Measurements from ENCODE around the gene CAP1. TPM values are rescaled to one million over a fixed set of nuclear protein-coding genes. Genes with fewer than 3 reads are reported as not detected.

The CAP1 gene
- total RNA-seq, 4 donors from 2014 or later, result 81.0 to 290 (median 238) TPM

DNA sequence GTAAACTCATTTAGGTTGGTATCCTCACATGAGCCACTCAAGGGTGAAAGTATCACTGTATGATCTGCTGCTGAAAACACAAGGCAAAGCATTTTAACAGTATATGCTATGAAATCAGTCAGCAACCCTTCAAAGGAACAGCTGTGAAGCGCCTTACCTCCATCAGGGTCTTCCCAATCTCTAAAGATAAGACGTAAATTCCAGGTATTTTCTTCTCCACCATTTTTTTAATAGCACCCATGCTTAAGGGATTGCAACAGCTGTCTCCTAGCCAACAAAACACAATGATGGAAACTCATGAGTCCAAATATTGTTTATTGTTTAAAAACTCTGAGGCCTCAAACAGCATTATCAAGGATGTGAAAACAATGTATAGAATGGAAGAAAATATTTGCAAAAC lies 51.7 kb downstream of the CAP1 start:
- 94 to 98% methylated on average over 2 of the region's 2 CpGs for WGBS, 2 donors (ENCODE audit: low coverage in 1 of 2)
- TF ChIP-seq POLR2A (IDR thresholded peaks at IDR 0.05) (no peak), EP300 (IDR thresholded peaks at IDR 0.05; ENCODE audit: low read depth) (no peak), POLR2AphosphoS5 (IDR thresholded peaks at IDR 0.05) (no peak)
- TF ChIP-seq, protein P1, sequence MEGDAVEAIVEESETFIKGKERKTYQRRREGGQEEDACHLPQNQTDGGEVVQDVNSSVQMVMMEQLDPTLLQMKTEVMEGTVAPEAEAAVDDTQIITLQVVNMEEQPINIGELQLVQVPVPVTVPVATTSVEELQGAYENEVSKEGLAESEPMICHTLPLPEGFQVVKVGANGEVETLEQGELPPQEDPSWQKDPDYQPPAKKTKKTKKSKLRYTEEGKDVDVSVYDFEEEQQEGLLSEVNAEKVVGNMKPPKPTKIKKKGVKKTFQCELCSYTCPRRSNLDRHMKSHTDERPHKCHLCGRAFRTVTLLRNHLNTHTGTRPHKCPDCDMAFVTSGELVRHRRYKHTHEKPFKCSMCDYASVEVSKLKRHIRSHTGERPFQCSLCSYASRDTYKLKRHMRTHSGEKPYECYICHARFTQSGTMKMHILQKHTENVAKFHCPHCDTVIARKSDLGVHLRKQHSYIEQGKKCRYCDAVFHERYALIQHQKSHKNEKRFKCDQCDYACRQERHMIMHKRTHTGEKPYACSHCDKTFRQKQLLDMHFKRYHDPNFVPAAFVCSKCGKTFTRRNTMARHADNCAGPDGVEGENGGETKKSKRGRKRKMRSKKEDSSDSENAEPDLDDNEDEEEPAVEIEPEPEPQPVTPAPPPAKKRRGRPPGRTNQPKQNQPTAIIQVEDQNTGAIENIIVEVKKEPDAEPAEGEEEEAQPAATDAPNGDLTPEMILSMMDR (IDR thresholded peaks at IDR 0.05), result no peak
- Histone ChIP-seq H3K27ac (no peak overlapping the region), H3K27me3 (no peaks in the 10 kb centered on the region), H3K9me3 (no peaks in the 10 kb centered on the region), H3K4me1 (peaks cover 0 to 16% (median 4%) of the 10 kb centered on the region in 4 donors), H3K36me3 (peaks cover 0 to 35% (median 10%) of the 10 kb centered on the region in 4 donors), H3K4me3 (no peak overlapping the region)
- in situ Hi-C loops (cut with MboI; ENCODE audit: low pct_ligation_motif_present in 1 of 4, low pct_unique_long_range_greater_than_20kb in 1 of 4, low sequenced_read_pairs in 3 of 4), result no loop called here
- no peak for DNase-seq
- intact Hi-C loops (cut with DNase I; ENCODE audit: low total_unique reads), result no loop called here

DNA sequence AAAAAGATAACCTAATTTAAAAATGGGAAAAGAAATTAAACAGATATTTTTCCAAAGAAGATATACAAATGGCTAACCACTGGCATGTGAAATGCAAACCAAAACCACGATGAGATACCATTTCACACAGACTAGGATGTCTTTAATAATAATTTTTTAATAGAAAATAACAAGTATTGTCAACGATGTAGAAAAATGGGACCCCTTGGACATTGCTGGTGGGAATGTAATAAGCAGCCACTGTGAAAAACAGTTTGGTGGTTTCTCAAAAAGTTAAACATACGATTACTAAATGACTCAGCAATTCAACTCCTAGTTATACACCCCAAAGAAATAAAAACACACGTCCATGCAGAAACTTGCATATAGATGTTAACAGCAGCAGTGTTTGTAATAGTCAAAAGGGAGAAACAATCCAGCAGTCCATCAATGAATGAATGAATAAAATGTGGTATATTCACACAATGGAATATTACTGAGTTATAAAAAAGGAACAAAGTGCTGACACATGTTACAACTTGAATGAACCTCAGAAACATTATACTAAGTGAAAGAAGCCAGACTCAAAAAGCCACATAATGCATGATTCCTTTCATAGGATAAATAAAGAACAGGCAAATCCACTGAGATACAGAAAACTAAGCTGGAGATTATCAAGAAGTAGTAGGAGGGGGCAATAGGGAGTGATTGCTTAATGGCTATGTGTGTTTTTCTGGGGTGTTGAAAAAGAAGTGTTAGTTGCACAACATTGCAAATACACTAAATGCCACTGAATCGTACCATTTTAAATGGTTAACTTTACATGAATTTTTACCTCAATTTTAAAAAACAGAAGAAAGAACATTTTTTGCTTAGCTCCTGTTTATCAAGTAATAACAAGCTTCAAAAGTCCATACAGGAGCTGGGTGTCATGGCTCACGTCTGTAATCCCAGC lies 52.4 kb downstream of the CAP1 start:
- H3K9me3 ChIP-seq, result no peaks in the 10 kb centered on the region
- in situ Hi-C loops (cut with MboI; ENCODE audit: low pct_ligation_motif_present in 1 of 4, low pct_unique_long_range_greater_than_20kb in 1 of 4, low sequenced_read_pairs in 3 of 4) (no loop called here), intact Hi-C loops (cut with DNase I; ENCODE audit: low total_unique reads) (no loop called here)
- peaks cover 0 to 21% (median 6%) of the 10 kb centered on the region in 4 donors for H3K4me1 ChIP-seq
- 66 to 74% methylated on average over 5 to 6 of the region's 6 CpGs for WGBS, 2 donors (ENCODE audit: low coverage in 1 of 2)
- DNase-seq, result no peak
- H3K27me3 ChIP-seq, result no peaks in the 10 kb centered on the region
- H3K27ac ChIP-seq, result no peak overlapping the region
- H3K4me3 ChIP-seq, result no peak overlapping the region
- peaks cover 0 to 28% (median 6%) of the 10 kb centered on the region in 4 donors for H3K36me3 ChIP-seq
- no peak for TF ChIP-seq POLR2A (IDR thresholded peaks at IDR 0.05)
- TF ChIP-seq POLR2AphosphoS5 (IDR thresholded peaks at IDR 0.05), result no peak
- no peak for TF ChIP-seq EP300 (IDR thresholded peaks at IDR 0.05; ENCODE audit: low read depth)
- TF ChIP-seq, protein P1 (IDR thresholded peaks at IDR 0.05), result no peak

DNA sequence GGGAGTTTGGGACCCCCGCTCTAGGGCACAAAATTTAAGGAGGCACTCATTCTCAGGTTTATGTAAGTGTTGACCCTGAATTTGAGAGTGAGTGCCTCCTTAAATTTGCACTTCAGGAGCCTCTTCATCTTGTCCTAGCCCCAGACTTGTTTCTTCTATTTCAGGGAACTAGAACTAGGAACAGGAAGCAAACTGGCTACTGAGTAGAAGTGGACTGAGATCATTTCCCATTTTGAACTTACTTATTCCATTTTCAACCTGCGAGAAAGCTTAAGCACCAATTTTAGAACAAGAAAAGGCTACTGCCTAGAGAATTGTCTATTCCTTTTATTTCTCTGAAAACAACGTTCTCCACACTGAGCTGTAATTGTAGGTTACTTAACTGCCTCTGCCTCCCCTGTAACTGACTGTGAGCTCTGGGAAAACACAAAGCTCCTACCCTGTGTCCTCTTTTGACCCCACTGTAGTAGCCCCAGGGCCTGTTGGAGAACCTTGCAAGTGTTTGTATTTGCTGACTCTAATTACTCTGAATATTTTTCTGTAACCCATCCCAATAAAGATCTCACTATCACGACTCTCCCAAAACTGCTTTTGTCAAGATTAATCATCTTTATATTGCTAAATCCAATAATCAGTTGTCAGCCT lies 54.1 kb downstream of the CAP1 start:
- Histone ChIP-seq H3K27me3 (no peaks in the 10 kb centered on the region), H3K27ac (peak overlapping the region in 1 of 4 donors; percentile 26), H3K4me1 (peaks cover 0 to 21% (median 6%) of the 10 kb centered on the region in 4 donors), H3K36me3 (peaks cover 0 to 22% (median 4%) of the 10 kb centered on the region in 4 donors), H3K4me3 (no peak overlapping the region), H3K9me3 (no peaks in the 10 kb centered on the region)
- TF ChIP-seq, protein P1 (IDR thresholded peaks at IDR 0.05), result no peak
- TF ChIP-seq EP300 (IDR thresholded peaks at IDR 0.05; ENCODE audit: low read depth) (no peak), POLR2A (IDR thresholded peaks at IDR 0.05) (no peak), POLR2AphosphoS5 (IDR thresholded peaks at IDR 0.05) (no peak)
- in situ Hi-C loops (cut with MboI; ENCODE audit: low pct_ligation_motif_present in 1 of 4, low pct_unique_long_range_greater_than_20kb in 1 of 4, low sequenced_read_pairs in 3 of 4) (no loop called here), intact Hi-C loops (cut with DNase I; ENCODE audit: low total_unique reads) (no loop called here)
- WGBS, 2 donors (ENCODE audit: low coverage in 1 of 2), result 53 to 65% methylated on average over 2 to 4 of the region's 4 CpGs
- no peak for DNase-seq

DNA sequence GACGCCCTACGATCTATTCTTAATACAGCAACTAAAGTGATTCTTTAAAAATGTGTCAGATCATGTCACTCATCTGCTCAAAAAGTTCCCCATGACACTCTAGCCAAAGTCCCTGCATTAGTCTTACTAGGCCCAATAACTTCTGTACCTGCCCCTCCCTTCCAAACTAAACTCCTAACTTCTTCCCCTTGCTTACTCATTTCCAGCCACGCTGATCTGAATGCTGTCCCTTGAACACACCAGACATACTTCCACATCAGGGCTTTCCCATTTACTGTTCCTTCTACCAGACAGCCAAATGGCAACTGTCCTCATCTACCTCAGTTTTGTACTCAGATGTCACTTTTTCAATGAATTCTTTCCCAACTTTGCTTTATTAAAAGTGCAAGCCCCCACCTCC lies 55.3 kb downstream of the CAP1 start:
- TF ChIP-seq, protein P1 (IDR thresholded peaks at IDR 0.05), result no peak
- TF ChIP-seq POLR2A (IDR thresholded peaks at IDR 0.05) (no peak), POLR2AphosphoS5 (IDR thresholded peaks at IDR 0.05) (no peak), EP300 (IDR thresholded peaks at IDR 0.05; ENCODE audit: low read depth) (no peak)
- no peaks in the 10 kb centered on the region for H3K9me3 ChIP-seq
- no peaks in the 10 kb centered on the region for H3K27me3 ChIP-seq
- H3K36me3 ChIP-seq, result peaks cover 0 to 15% (median 3%) of the 10 kb centered on the region in 4 donors
- intact Hi-C loops (cut with DNase I; ENCODE audit: low total_unique reads) (no loop called here), in situ Hi-C loops (cut with MboI; ENCODE audit: low pct_ligation_motif_present in 1 of 4, low pct_unique_long_range_greater_than_20kb in 1 of 4, low sequenced_read_pairs in 3 of 4) (no loop called here)
- H3K4me1 ChIP-seq, result peaks cover 0 to 21% (median 6%) of the 10 kb centered on the region in 4 donors
- H3K27ac ChIP-seq, result no peak overlapping the region
- no peak for DNase-seq
- 85 to 100% methylated on average over 2 to 3 of the region's 3 CpGs for WGBS, 2 donors (ENCODE audit: low coverage in 1 of 2)
- no peak overlapping the region for H3K4me3 ChIP-seq

Data from transverse colon (tissue), 4 donors.